Measurements from ENCODE around the gene UFM1. TPM values are rescaled to one million over a fixed set of nuclear protein-coding genes. Genes with fewer than 3 reads are reported as not detected.
A peak's percentile ranks its signal among the peaks of the same experiment; 100 is the strongest.
"Not testable (repeated sequence)": the region's sequence is repeated elsewhere in the genome, so short reads cannot be mapped to it uniquely, and the experiment has no call there.

Gene UFM1
- 10 to 100 TPM; 29.6 to 37.6 TPM for total RNA-seq

GRCh38 chr13:38349390-38350113 is at the start of gene UFM1:
Gene UFM1, plus strand, starts transcription at chr13:38349851. Its CDS starts 69 bp downstream, at chr13:38349920.
- H3K9me3 Mint-ChIP-seq (ENCODE audit: low read depth) = no peaks in the 10 kb centered on the region
- peaks cover 28% of the 10 kb centered on the region for H3K4me1 Mint-ChIP-seq
- peak within 1 kb of the TSS; percentile 96 for H3K4me3 Mint-ChIP-seq
- ATAC-seq (peak; percentile 96), DNase-seq (peak; percentile 92)
- peaks cover 16% of the 10 kb centered on the region for H3K36me3 Mint-ChIP-seq
- H3K27ac Mint-ChIP-seq = peak within 1 kb of the TSS; percentile 99
- H3K27me3 Mint-ChIP-seq = no peaks in the 10 kb centered on the region
- CTCF ChIA-PET = interaction anchor here (3.3 kb wide), 1 partner anchor 9 kb away, joined by 9 read pairs; no protein-coding TSS in a partner anchor

- Mint-ChIP-seq H3K4me3 (no peak overlapping the region), H3K9me3 (ENCODE audit: low read depth) (peaks cover 3% of the 10 kb centered on the region), H3K27me3 (no peaks in the 10 kb centered on the region), H3K36me3 (no peaks in the 10 kb centered on the region), H3K4me1 (no peaks in the 10 kb centered on the region), H3K27ac (no peak overlapping the region)
- ATAC-seq (no peak), DNase-seq (no peak)
- CTCF ChIA-PET = no interaction called here
These were observed 48.4 kb upstream of the UFM1 start for GRCh38 chr13:38301236-38301635.

- H3K36me3 Mint-ChIP-seq = no peaks in the 10 kb centered on the region
- H3K4me1 Mint-ChIP-seq = no peaks in the 10 kb centered on the region
- H3K4me3 Mint-ChIP-seq = no peak overlapping the region
- DNase-seq = no peak
- H3K27me3 Mint-ChIP-seq = no peaks in the 10 kb centered on the region
- H3K9me3 Mint-ChIP-seq (ENCODE audit: low read depth) = peaks cover 3% of the 10 kb centered on the region
- H3K27ac Mint-ChIP-seq = no peak overlapping the region
- ATAC-seq = no peak
- CTCF ChIA-PET = no interaction called here
These were observed 45.8 kb upstream of the UFM1 start for GRCh38 chr13:38303816-38304320.

- CTCF ChIA-PET = no interaction called here
- ATAC-seq (no peak), DNase-seq (no peak)
- Mint-ChIP-seq H3K4me3 (no peak overlapping the region), H3K27ac (no peak overlapping the region), H3K36me3 (no peaks in the 10 kb centered on the region), H3K27me3 (no peaks in the 10 kb centered on the region), H3K9me3 (ENCODE audit: low read depth) (peaks cover 7% of the 10 kb centered on the region), H3K4me1 (no peaks in the 10 kb centered on the region)
These were observed 40.9 kb upstream of the UFM1 start for GRCh38 chr13:38308736-38309135.

DNA sequence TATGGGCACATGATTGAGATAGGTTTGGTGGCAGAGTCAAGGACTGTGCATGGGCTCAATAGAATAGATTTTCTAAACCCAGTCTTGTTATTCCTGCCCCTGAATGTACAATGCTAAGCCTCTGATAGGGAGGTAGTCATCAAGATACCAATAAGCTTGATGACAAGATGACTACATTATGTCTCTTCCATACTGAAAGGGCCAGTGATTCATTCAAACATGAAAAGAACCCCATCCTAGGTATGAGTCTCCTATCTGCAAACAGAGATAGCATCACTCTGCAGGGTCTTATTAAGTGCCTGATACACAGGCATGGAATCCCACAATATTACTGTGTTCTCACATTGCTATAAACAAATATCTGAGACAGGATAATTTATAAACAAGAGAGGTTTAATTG is 40.3 kb upstream of the UFM1 start:
- Mint-ChIP-seq H3K27ac (no peak overlapping the region), H3K27me3 (no peaks in the 10 kb centered on the region), H3K4me3 (no peak overlapping the region), H3K36me3 (no peaks in the 10 kb centered on the region), H3K9me3 (ENCODE audit: low read depth) (peaks cover 7% of the 10 kb centered on the region), H3K4me1 (no peaks in the 10 kb centered on the region)
- no peak for DNase-seq
- ATAC-seq = no peak
- CTCF ChIA-PET = no interaction called here

GRCh38 chr13:38311175-38311574 is 38.5 kb upstream of the UFM1 start:
- CTCF ChIA-PET = not testable (repeated sequence)

GRCh38 chr13:38316129-38316528 is 33.5 kb upstream of the UFM1 start:
- DNase-seq = no peak
- CTCF ChIA-PET = no interaction called here
- no peak overlapping the region for H3K27ac Mint-ChIP-seq
- peaks cover 2% of the 10 kb centered on the region for H3K9me3 Mint-ChIP-seq (ENCODE audit: low read depth)
- no peaks in the 10 kb centered on the region for H3K4me1 Mint-ChIP-seq
- no peak for ATAC-seq
- peaks cover 2% of the 10 kb centered on the region for H3K27me3 Mint-ChIP-seq
- no peak overlapping the region for H3K4me3 Mint-ChIP-seq
- no peaks in the 10 kb centered on the region for H3K36me3 Mint-ChIP-seq

More at GRCh38 chr13:38311175-38311574, 38.5 kb upstream of the UFM1 start:
- ATAC-seq; H3K36me3 Mint-ChIP-seq; H3K27ac Mint-ChIP-seq; DNase-seq; H3K4me3 Mint-ChIP-seq; H3K27me3 Mint-ChIP-seq; H3K9me3 Mint-ChIP-seq (ENCODE audit: low read depth); H3K4me1 Mint-ChIP-seq: not testable (repeated sequence)

DNA sequence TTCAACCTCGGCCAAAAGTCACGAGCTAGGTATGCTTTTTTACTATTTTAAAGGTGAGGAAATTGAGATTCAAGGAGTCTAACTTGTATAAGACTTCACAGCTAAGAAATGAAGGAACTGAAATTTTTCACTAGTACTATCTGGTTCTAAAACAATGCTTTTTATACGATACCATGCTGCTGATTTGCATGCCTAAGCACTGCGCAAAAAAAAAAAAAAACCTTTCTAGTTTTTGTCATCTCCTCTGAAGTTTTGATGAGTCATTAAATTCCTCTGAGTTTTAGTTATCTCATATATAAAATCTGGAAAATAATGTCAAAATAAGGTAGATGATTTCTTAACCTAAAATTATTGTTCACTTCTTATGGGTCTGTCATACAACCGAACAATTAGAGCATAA is 28.0 kb upstream of the UFM1 start:
- Mint-ChIP-seq H3K36me3 (no peaks in the 10 kb centered on the region), H3K27ac (no peak overlapping the region), H3K4me1 (no peaks in the 10 kb centered on the region), H3K27me3 (peaks cover 2% of the 10 kb centered on the region), H3K4me3 (no peak overlapping the region), H3K9me3 (ENCODE audit: low read depth) (peaks cover 2% of the 10 kb centered on the region)
- CTCF ChIA-PET = no interaction called here
- no peak for ATAC-seq
- DNase-seq = no peak

DNA sequence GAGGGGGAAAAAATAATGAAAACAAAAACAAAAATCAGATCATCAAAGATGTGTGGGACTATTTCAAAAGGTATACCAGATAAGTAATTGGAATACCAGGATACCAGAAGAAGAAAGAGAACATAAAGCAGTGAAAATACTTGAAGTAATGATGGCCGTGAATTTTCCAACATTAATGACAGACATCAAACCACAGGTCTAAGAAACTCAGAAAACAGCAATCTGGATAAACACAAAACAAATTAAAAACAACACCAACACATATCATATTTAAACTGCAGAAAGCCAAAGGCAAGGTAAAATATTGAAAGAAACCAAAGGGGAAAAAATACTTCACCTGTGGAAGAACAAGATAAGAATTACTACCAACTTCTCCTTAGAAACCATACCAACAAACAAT is 24.2 kb upstream of the UFM1 start:
- Mint-ChIP-seq H3K4me1 (no peaks in the 10 kb centered on the region), H3K36me3 (no peaks in the 10 kb centered on the region), H3K27me3 (no peaks in the 10 kb centered on the region), H3K9me3 (ENCODE audit: low read depth) (no peaks in the 10 kb centered on the region), H3K27ac (no peak overlapping the region), H3K4me3 (no peak overlapping the region)
- CTCF ChIA-PET = no interaction called here
- ATAC-seq (no peak), DNase-seq (no peak)

- Mint-ChIP-seq H3K4me1 (no peaks in the 10 kb centered on the region), H3K27ac (no peak overlapping the region), H3K9me3 (ENCODE audit: low read depth) (no peaks in the 10 kb centered on the region), H3K27me3 (no peaks in the 10 kb centered on the region), H3K4me3 (no peak overlapping the region), H3K36me3 (no peaks in the 10 kb centered on the region)
- DNase-seq (no peak), ATAC-seq (no peak)
- CTCF ChIA-PET = interaction anchor here (0.6 kb wide), 1 partner anchor 24 kb away, joined by 3 read pairs; no protein-coding TSS in a partner anchor
These were observed 21.0 kb upstream of the UFM1 start for GRCh38 chr13:38328699-38329098.

DNA sequence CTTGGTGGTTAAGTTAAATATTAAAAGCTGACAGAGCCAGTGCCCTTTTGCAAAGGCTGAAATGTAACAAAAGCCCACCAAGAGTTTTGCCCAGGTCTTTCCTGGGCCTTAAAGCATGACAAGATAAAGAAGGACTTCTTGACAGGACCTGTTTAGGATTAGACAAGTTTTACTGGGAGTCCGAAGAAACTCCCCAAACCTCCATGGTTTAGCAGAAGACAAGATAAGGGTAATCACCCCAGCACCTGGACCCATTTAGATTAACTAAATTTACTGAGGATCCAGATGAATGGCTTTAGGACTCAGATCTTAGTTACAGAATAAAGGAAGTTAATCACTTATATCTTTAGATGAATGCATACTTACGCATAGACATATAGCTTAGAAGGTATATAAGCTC is 14.8 kb upstream of the UFM1 start:
- H3K27me3 Mint-ChIP-seq = no peaks in the 10 kb centered on the region
- no peaks in the 10 kb centered on the region for H3K36me3 Mint-ChIP-seq
- CTCF ChIA-PET = no interaction called here
- no peaks in the 10 kb centered on the region for H3K4me1 Mint-ChIP-seq
- no peak for ATAC-seq
- no peak overlapping the region for H3K27ac Mint-ChIP-seq
- no peaks in the 10 kb centered on the region for H3K9me3 Mint-ChIP-seq (ENCODE audit: low read depth)
- no peak for DNase-seq
- no peak overlapping the region for H3K4me3 Mint-ChIP-seq

GRCh38 chr13:38338089-38338488 is 11.6 kb upstream of the UFM1 start:
- Mint-ChIP-seq H3K36me3 (no peaks in the 10 kb centered on the region), H3K4me3 (no peak overlapping the region)

DNA sequence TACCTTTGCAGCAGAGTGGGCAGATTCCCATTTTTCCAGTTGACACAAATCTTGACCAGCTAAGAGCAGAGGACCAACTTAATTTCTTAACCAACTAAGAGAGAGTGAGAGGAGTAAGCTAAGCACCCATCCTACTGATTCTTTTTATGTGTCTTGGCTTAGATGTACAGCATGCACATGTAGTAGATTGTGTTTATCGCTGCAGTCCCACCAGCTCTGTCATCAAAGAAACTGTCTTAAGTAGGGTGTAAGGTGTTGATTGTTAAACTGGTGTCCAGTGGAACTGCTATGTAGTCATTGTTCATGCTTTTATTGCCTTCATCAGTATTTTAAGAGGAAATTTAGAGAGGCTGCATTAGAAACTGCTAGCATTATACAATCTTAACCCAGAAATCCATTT is 9.0 kb upstream of the UFM1 start:
- Mint-ChIP-seq H3K4me3 (no peak overlapping the region), H3K4me1 (no peaks in the 10 kb centered on the region), H3K9me3 (ENCODE audit: low read depth) (no peaks in the 10 kb centered on the region), H3K36me3 (no peaks in the 10 kb centered on the region), H3K27ac (no peak overlapping the region), H3K27me3 (no peaks in the 10 kb centered on the region)
- DNase-seq (no peak), ATAC-seq (no peak)
- CTCF ChIA-PET = no interaction called here

More at GRCh38 chr13:38338089-38338488, 11.6 kb upstream of the UFM1 start:
- H3K27ac Mint-ChIP-seq = no peak overlapping the region
- DNase-seq (no peak), ATAC-seq (no peak)
- no peaks in the 10 kb centered on the region for H3K27me3 Mint-ChIP-seq
- CTCF ChIA-PET = no interaction called here
- H3K9me3 Mint-ChIP-seq (ENCODE audit: low read depth) = no peaks in the 10 kb centered on the region
- H3K4me1 Mint-ChIP-seq = no peaks in the 10 kb centered on the region

DNA sequence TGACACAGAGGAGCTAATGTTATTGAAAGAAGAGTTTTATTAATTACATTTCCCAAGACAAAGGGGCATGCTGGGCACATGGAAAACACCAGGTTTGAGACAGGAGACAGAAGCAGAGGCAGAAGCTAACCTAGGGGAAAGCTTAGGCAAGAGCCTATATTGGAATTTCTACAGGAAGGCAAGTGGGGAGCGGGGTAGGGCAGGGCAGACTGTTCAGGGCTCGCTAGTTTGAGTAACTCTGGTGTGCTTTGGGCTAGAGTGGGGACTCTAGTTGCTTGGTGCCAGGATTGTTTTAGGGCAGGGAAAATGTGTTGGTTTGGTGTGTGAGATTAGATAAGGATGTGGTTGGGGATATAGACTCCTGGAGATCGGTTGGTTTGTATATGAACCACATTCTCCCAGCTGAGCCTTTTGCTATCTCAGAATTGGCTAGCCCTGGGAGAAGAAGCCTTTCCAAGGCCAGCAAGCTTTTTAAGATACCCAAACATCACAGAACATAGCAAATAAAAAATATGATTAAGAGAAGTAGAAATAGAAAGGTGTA is 8.4 kb upstream of the UFM1 start:
- no peaks in the 10 kb centered on the region for H3K9me3 Mint-ChIP-seq (ENCODE audit: low read depth)
- no peak overlapping the region for H3K27ac Mint-ChIP-seq
- CTCF ChIA-PET = no interaction called here
- DNase-seq = no peak
- ATAC-seq = no peak
- H3K27me3 Mint-ChIP-seq = no peaks in the 10 kb centered on the region
- H3K4me3 Mint-ChIP-seq = no peak overlapping the region
- H3K36me3 Mint-ChIP-seq = no peaks in the 10 kb centered on the region
- H3K4me1 Mint-ChIP-seq = no peaks in the 10 kb centered on the region

All from activated CD8-positive, alpha-beta memory T cell treated with anti-CD3 and anti-CD28 coated beads, Interleukin-2, amount 10 ng/mL, durations not matched to agents 7 days and 5 days (primary cell).